ENCODE results near the gene SYNE1.
A peak's percentile ranks its signal among the peaks of the same experiment; 100 is the strongest.

The SYNE1 gene

DNA sequence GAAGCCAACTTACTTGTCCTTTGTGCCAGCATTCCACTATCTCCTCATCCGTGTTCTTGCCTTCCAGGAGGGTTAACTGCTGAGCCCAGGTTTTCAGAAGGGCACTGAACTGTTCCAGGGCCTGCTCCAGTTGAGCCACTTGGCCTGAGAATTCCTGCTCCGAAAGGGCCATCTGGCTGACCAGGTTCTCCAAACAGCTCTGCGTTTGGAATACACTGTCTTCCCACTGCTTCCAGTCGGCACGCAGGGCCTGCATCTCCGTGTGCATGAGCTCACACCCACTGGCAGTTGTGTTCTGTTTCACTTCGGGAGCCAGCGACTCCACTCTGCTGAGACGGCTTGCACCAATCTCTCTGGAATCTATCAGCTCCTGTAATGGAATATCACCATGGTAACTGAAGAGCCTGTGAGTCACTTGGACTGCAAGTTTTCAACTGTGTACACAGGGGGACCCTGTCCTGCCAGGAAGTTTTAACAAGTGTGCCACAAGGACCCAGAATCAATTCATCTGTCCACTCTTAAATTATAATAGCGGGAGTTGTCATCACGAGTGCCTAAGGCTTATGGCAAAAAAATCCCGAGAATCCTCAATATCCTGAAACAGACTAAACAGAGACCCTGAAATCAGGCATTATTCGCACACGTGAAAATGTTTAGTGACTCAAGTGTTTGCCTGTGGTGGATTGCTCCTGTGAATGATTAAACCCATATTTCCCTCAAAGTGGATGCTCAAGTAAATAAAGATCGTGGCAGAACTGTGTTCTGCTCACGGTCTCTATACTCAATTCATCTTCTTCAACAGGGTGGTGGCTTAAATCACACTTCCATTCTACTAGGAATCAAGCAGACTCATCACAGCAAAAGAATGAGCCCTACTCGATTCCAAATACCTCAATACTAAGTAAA is 255.9 kb downstream of the SYNE1 start:
- no peak for DNase-seq (ENCODE audit: low read depth in 2 of 2, low spot score in 1 of 2)

DNA sequence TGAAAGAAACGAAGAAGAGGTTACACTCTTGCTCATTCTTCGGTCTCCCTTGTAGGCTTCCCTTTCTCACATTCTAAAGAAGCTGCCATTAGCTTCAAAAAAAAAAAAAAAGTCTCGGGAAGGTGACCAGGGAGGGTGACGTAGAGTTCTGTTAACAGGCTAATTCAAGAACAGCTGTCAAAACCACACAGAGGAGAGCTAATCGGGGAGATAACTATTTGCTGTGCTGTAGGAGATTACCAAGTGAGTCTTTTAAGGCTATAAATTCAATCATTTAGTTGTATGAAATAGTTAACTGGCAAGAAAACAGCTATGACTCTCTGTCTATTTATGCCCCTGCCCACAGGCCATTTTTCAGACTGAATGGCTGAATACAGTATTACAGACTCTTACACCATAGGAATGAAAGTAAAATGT is 256.8 kb downstream of the SYNE1 start:
- no peak for DNase-seq (ENCODE audit: low read depth in 2 of 2, low spot score in 1 of 2)

DNA sequence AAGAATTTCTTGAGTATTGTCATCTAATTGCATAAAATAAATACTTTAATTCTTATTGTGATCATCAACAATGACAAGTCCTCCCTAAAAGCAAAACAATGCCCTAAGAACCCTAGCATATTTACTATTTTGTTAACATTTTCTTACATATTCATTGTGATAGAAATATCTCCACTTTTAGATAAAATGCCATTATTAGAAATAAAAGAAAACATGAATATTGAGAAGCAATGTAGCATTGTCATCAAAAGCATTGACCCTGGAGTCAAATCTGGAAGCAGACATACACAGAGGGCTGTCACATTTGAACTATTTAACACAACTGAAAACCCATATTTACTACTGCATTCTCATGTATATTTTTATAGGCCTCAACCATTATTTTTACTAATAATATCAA is 257.7 kb downstream of the SYNE1 start:
- DNase-seq (ENCODE audit: low read depth in 2 of 2, low spot score in 1 of 2), result no peak

DNA sequence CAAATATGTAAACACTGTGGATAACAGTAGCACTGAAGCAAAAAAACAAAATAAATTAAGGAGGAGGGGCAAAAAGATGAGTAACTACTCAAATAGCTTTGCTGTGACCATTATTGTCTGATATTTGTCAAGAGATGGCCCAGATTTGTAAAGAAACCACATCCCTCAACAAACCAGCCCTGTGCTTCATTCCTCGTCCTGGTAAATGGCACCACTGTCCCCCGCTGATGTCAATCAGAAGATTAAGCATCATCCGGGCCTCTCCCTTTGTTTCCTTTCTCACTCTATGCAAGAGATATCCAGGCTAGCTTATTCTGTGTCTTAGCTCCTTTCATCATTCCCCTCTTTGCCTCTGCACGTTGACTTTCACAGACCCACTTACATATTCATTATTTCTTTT is 259.0 kb downstream of the SYNE1 start:
- no peak for DNase-seq (ENCODE audit: low read depth in 2 of 2, low spot score in 1 of 2)

DNA sequence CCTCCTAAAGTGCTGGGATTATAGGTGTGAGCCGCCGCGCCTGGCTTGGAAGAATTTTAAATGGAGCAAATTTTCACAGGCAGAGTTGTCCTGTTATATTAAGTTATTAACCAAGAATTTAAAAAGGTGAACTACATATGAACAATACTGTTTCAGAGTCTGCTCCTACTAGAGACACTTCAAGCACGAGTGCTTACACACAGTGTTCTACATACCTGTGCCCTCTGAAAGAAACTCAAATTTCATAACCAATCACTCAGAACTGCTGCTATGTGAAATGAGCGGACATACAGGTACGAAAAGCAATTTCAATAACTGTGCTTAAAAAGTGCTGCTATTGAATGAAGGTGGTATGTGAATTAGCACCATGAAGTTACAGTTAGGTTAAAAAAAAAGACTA is 262.0 kb downstream of the SYNE1 start:
- DNase-seq (ENCODE audit: low read depth in 2 of 2, low spot score in 1 of 2), result no peak

DNA sequence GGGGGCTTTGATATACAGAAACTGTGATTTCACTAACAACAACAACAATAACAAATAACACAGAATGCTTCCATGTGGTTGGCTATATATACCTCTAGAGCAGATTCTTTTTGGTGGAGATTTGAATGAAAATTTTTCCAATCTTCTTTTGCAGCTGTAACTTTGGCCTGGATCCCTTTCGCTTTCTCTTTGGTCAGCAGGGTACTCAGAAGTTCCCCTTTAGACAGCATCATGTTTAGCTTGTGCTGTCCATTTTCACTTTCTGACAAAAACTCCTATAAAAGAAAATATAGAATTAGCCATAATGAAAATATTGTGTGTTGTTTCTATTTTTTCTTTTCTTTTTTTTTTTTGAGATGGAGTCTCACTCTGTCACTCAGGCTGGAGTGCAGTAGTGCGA is 264.2 kb downstream of the SYNE1 start:
- DNase-seq (ENCODE audit: low read depth in 2 of 2, low spot score in 1 of 2), result no peak

DNA sequence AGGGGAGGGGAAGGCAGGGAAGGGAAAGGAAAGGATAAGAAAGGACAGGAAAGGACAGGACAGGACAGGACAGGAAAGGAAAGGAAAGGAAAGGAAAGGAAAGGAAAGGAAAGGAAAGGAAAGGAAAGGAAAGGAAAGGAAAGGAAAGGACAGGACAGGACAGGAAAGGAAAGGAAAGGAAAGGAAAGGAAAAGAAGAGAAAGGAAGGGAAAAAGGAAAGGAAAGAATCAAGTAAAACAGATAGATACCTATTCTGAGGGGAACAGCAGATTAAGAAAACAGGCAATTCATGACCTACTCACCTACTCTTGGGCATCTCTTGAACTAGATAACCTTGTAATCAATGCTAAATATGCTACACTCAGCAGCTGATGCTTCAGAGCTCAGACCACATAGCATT is 265.4 kb downstream of the SYNE1 start:
- no peak for DNase-seq (ENCODE audit: low read depth in 2 of 2, low spot score in 1 of 2)

DNA sequence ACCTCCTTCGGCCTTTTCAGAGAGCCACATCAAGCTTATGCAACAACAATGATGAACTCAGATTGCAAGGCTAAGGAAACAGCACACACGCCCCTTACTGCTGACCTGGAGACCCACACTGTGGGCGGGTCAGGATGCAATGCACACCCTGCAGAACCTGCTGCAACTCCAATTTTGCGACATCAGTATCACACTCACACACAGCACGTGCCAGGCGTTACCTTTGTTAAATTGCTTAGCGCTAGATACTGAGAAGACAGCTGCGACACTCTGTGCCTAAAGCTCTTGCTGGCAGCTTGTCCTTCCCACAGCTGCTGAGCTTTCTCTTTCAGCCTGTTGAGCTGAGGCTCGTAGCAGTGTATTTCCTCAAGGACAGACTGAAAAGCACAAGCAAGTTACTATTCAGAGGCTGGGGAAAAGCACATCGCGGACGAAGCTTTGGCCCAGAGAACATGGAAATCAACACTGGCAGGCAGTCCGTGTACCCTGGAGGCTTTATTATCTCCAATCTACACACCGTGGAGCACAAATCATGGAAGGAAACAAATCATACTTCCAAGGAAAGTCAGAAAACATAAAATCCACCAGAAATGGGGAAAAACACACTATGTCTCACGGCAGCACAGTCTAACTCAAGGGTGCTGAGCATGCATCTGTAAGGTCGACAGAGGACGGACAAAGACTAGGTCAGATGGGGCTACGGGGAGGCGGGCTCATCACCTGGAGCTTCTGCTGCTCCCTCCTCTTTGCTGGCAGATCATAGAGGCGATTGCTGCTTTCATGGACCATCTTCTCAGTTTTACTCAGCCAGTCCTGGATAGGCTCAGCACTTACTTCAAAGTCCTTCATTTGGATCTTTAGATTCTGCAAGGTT is 268.2 kb downstream of the SYNE1 start:
- DNase-seq (ENCODE audit: low read depth in 2 of 2, low spot score in 1 of 2), result no peak

DNA sequence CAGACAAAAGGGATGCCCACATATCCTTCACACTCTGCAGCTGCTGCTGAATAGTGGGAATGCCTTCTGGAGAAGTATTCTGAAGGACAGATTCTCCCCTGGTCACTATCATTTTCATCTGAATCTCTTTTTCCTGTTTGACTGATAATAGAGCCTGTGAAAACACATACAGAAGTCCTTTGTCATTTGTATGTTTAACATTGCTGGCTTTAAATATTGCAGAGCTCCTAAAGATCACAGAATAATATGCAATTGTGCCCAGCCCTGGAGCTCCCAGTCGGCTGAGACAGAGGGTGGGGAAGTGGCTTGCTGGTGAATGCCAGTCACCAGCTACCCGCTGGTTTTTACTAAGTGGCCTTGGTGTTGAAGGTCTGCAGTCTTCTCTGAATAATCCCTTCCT is 272.3 kb downstream of the SYNE1 start:
- DNase-seq (ENCODE audit: low read depth in 2 of 2, low spot score in 1 of 2), result no peak

DNA sequence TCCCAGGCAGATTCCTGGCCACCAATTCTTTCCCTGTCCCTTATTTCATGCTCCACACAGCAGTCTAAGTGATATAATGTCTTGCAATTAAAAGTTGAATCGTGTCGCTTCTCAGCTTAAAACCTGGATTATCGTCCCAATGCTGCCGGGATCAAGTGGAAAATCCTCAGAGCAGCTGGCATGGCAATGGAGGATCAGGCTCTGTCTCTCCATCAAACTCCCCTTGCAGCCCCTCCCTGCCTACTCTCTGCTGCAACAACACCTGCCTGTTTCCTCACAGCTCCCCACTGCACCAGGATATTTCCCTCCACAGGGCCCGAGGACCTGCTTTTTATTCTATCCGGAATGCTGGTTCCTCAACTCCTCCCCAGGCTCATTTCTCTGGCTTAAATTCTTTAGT is 277.1 kb downstream of the SYNE1 start:
- no peak for DNase-seq (ENCODE audit: low read depth in 2 of 2, low spot score in 1 of 2)

DNA sequence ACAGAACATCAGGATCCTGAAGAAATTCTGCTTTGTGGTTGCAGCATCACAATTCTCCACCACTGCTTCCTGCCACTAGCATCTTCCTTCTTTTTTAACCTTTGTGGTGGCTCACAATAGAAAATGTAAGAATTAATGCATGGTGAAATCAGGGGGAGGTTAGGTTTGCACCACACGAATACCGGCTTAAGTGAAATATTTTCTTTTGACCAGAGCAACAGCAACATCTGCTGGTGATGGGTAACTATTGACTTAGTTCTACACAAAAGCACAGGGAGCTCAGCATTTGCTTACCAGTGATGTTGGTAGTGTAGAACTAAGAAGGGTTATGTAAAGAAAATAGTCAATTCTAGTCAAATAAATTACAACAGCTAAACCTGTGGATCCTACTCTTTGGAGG is 280.5 kb downstream of the SYNE1 start:
- DNase-seq (ENCODE audit: low read depth in 2 of 2, low spot score in 1 of 2), result no peak

DNA sequence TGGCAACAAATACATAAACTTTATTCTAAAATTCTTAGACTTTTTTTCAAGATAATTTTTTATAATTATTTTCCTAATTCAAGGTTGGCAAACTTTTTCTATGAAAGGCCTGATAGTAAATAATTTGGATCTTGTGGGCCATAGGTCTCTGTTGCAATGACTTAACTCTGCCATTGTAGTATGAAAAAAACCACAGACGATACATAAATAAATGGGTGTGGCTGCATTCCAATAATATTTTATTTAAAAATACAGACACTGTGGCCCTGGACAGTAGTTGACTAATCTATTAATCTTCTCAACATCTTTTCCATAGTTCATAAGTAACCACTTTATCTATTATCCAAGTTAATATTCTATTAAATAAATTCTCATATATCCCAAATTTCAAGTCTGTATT is 281.1 kb downstream of the SYNE1 start:
- DNase-seq (ENCODE audit: low read depth in 2 of 2, low spot score in 1 of 2), result no peak

DNA sequence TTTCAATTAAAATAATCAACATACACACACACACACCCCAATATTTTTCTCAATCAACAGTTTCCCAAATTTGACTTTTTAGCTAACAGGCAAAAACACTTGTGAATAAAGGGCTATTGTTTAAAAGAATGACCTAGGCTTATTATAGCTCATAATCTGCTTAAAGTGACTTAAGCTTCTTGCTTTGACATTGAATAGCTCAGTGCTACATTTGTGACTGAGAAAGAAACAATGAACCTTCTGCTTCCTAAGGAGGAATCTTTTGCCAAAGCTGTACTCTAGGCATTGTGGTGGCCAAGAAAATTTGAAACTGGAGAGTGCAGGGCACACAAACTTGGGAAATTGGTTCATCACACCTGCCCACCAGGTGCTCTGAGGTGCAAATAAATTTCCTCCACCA is 282.0 kb downstream of the SYNE1 start:
- DNase-seq (ENCODE audit: low read depth in 2 of 2, low spot score in 1 of 2), result no peak

DNA sequence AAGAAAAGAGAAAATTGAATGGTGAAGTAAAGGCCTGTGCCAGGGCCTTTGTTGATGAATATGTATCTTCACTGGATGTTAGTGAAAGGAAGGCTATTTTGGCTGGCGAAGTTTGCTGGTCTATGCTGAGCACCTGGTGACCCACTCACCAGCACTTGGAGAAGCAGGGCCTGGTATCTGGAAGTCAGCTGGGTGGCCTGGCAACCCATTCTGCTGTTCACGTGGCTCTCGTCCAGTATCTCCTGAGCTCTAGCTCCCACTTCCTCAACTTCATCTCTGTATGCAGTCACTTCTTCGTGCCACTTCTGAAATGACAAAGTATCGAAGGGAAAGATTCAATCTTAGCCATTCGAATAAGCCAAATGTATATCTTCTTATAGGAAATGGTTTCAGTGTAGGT is 283.7 kb downstream of the SYNE1 start:
- DNase-seq (ENCODE audit: low read depth in 2 of 2, low spot score in 1 of 2), result no peak

DNA sequence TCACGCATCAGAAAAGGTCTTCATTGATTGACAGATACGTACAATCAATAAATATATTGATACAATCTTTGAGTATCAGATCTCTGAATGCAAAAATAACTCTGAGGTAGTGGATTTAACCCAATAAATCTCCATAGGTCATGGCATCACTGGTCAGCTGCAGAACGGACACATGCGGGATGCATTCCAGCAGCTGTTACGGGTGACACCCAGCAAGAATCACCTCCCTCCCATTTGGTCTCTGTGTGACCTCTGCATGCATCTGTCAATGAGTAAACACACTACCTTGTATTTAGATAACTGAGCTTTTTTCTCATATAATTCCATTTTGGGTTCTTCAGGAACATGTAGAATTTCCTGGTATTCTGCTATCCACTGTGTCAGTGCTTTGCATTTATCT is 285.4 kb downstream of the SYNE1 start:
- no peak for DNase-seq (ENCODE audit: low read depth in 2 of 2, low spot score in 1 of 2)

DNA sequence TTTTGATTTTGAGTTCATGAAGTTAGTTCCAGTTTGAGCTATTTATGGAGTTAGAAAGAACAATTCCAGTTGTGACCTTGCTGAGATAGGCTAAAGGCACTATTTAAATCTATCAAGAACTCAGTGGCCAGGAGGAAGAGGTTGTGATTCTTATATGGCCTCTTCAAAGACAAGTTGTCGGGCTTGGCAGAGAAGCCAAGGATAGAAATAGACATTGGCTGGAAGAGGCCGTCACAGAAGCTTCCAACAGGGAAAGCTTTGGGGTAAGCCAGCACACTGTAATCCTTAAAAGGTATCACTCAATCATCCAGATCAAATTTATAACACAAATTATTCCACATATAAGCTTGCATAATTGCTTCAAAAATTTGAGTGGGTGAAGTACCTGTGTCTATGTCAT is 286.1 kb downstream of the SYNE1 start:
- DNase-seq (ENCODE audit: low read depth in 2 of 2, low spot score in 1 of 2), result no peak

DNA sequence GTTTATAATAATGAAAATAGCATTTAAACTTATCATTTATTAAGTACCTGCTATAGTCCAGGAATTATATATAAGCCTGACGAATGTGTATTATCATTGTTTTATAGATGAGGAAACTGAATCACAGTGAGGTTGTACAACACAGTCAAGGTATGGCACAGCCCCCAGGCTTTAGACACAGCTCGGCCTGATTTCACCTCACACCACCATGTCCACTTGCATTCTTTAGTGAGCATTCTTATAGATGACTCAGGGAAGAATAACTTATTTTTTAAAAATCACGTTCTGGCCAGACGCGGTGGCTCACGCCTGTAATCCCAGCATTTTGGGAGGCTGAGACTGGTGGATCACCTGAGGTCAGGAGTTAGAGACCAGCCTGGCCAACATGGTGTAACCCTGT is 289.0 kb downstream of the SYNE1 start:
- no peak for DNase-seq (ENCODE audit: low read depth in 2 of 2, low spot score in 1 of 2)

DNA sequence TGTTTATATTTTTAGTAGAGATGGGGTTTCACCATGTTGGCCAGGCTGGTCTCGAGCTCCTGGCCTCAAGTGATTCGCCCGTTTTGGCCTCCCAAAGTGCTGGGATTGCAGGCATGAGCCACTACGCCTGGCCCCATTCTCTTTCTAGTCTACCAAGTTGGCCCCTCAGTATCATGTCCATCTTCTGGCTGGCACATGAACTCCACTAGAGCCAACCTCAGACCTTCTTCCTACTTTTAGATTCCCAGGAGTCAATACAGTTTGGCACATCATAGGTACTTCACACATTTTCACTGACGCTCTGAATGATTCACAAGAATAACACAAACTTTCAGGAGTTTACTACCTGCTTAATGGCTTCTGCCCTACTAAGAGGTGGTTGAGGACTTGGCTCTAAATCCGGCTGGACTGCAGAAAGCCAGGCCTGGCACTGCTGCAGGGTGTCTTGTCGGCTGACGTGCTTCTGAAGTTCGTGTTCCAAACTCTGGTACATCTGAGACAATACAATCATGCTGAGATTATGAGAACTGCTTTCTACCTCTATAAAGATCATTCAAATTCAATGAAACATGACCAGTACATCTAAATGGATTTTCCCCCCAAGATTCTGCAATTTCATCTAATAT is 293.3 kb downstream of the SYNE1 start:
- DNase-seq (ENCODE audit: low read depth in 2 of 2, low spot score in 1 of 2), result no peak

DNA sequence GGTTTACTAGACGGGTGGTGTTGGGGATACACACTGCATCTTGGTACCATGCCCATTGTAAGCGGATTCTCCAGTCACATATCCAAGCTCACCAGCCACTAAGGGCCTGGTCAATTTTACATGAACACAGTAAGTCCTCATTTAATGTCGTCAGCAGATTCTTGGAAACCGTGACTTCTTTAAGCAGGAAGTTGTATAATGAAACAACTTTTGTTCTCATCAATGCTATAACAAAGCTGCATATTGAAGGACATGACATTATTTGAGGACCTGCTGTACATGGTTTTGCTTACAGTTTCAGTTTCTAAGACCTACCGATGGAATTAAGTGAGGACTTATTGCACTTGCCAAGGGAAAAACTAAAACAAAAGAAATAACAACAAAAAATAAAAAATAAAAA is 295.6 kb downstream of the SYNE1 start:
- no peak for DNase-seq (ENCODE audit: low read depth in 2 of 2, low spot score in 1 of 2)

DNA sequence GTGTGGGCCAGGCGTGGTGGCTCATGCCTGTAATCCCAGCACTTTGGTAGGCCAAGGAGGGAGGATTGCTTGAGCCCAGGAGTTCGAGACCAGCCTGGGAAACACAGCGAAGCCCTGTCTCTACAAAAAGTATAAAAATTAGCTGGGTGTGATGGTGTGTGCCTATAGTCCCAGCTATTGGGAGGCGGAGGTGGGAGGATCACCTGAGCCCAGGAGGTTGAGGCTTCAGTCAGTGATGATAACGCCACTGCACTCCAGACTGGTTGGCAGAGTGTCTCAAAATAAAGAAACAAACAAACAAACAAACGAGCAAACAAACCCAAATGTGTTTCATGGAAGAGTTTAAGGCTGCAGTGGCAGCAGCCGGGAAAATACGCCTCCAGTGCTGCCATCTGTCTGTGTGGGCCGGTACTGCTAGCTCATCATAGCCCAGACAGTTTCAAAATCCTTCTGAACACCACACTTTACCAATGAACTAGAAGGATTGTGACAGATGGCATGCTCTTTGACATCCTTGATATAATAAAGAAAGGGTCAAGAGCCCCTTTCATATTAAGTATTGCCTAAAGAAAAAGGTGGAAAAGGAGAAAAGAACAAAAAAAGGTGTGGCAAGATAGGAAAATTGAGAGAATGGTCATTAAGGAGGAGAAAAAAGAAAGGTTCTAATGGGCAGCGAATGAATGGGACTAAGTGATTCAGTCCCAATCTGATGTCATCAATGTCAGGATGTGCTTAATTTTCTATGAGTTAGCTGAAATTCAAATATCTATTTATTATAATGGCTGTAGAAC is 298.6 kb downstream of the SYNE1 start:
- peak; percentile 14 to 35 for DNase-seq (ENCODE audit: low read depth in 2 of 2, low spot score in 1 of 2)

DNA sequence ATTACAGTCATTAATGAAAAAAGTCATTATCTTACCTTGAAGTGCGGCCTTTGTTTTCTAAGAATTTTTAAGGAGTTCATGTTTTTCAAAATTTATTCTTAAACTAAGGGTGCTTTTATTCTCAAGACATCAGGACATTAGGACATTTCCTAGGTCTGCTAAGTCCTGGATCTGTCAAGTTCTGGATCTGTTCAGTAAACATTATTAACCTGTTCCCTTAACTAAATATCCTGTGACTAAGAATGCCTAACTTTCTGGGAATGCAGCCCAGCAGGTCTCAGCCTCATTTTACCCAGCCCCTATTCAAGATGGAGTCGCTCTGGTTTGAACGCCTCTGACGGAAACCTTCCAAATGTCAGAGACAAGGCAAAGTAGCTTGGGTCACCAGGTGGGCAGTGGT is 302.6 kb downstream of the SYNE1 start:
- no peak for DNase-seq (ENCODE audit: low read depth in 2 of 2, low spot score in 1 of 2)

Measured in stimulated activated CD8-positive, alpha-beta memory T cell treated with anti-CD3 and anti-CD28 coated beads, Interleukin-4, amount 100 ng/mL, for 4 hours (primary cell).